BE2C (cell line): ENCODE measurements around the gene FBXO36.

Source experiments
- DNase-seq: peaks from one replicate; pipeline ENCODE4 v3.0.0-alpha.2; 2020
- H3K27me3 ChIP-seq: fragments of 250-450 bp; sonication (Bioruptor Pico); 2 replicates; pipeline ENCODE4 v1.5.1; 2020; ENCODE audit warnings: mild to moderate bottlenecking
- H3K36me3 ChIP-seq: fragments of 250-450 bp; sonication (Bioruptor Pico); 2 replicates; pipeline ENCODE4 v1.5.1; 2020; ENCODE audit warnings: mild to moderate bottlenecking
- H3K4me1 ChIP-seq: fragments of 250-450 bp; sonication (Bioruptor Pico); 2 replicates; pipeline ENCODE4 v1.5.1; 2020
- H3K4me3 ChIP-seq: 2 replicates; pipeline ENCODE4 v1.5.1; 2011; ENCODE audit warnings: low read depth, low read length
- H3K9me3 ChIP-seq: fragments of 250-450 bp; sonication (Bioruptor Pico); 2 replicates; pipeline ENCODE4 v1.5.1; 2020
- TF ChIP-seq, protein P1 (sequence below): IDR thresholded peaks from 2 replicates; pipeline ENCODE4 v1.5.1; 2012; ENCODE audit warnings: mild to moderate bottlenecking, low read depth, low read length

FBXO36 gene

DNA sequence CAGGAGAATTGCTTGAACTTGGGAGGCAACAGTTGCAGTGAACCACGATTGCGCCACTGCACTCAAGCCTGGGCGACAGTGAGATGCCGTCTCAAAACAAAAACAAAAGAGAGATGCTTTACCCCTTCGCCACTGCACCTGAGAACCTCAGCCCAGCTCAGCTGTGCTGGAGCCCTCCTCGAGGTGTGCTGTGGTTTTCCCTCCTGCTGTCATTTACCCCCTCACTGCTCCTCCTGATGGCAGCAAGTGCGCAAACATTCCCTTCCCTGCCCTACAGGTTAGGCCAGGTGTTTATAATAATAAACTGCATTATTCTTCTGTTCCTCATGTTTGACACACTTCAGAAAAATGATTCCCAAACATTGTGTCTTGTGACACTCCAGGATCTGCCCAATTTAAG lies 8.4 kb downstream of the FBXO36 start:
- no peaks in the 10 kb centered on the region for H3K27me3 ChIP-seq
- no peaks in the 10 kb centered on the region for H3K9me3 ChIP-seq
- H3K4me1 ChIP-seq: no peaks in the 10 kb centered on the region
- no peaks in the 10 kb centered on the region; the same call in 1 of the 2 replicates for H3K36me3 ChIP-seq
- no peak for DNase-seq
- TF ChIP-seq, protein P1, sequence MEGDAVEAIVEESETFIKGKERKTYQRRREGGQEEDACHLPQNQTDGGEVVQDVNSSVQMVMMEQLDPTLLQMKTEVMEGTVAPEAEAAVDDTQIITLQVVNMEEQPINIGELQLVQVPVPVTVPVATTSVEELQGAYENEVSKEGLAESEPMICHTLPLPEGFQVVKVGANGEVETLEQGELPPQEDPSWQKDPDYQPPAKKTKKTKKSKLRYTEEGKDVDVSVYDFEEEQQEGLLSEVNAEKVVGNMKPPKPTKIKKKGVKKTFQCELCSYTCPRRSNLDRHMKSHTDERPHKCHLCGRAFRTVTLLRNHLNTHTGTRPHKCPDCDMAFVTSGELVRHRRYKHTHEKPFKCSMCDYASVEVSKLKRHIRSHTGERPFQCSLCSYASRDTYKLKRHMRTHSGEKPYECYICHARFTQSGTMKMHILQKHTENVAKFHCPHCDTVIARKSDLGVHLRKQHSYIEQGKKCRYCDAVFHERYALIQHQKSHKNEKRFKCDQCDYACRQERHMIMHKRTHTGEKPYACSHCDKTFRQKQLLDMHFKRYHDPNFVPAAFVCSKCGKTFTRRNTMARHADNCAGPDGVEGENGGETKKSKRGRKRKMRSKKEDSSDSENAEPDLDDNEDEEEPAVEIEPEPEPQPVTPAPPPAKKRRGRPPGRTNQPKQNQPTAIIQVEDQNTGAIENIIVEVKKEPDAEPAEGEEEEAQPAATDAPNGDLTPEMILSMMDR: no peak
- no peak overlapping the region for H3K4me3 ChIP-seq

DNA sequence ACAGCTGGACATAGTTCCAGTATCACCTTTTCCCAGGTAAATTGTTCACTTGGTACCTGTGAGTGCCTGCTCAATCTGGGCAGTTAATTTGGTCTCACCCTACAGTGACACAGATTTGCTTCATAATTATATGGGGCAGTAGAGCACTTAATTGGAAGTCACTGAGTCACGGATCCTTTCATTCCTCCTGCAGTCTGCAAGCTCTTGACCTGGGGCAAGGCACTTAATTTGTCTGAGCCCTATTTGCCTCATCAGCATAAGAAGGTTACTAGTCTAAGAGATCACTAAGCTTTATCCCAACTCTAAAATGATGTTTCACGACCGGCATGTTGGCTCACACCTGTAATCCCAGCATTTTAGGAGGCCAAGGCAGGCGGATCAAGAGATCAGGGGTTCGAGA lies 8.9 kb downstream of the FBXO36 start:
- no peak for DNase-seq
- Histone ChIP-seq H3K27me3 (no peaks in the 10 kb centered on the region), H3K9me3 (no peaks in the 10 kb centered on the region), H3K4me3 (no peak overlapping the region), H3K4me1 (no peaks in the 10 kb centered on the region), H3K36me3 (no peaks in the 10 kb centered on the region; the same call in 1 of the 2 replicates)
- TF ChIP-seq, protein P1: no peak

DNA sequence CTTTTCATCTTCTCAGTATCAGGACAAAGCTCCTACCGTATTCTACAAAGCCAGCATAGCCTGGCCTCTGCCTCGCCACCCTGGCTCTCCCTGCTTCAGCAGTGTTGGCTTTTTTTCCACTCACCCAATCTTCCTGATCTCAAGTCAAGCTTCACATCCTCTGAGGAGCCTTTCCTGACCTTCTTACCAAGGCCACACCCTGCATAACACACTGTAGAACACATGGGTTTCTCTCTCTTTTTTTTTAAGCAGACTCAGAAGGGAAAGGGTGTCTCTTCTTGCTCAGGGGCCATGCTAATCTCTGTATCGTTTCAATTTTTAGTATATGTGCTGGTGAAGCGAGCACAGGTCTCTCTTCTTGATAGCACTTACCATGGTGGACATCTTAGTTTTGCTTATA lies 15.2 kb downstream of the FBXO36 start:
- no peaks in the 10 kb centered on the region for H3K9me3 ChIP-seq
- H3K4me1 ChIP-seq: no peaks in the 10 kb centered on the region
- no peak overlapping the region for H3K4me3 ChIP-seq
- H3K36me3 ChIP-seq: no peaks in the 10 kb centered on the region; the same call in 1 of the 2 replicates
- no peak for DNase-seq
- no peaks in the 10 kb centered on the region for H3K27me3 ChIP-seq
- TF ChIP-seq, protein P1: no peak

DNA sequence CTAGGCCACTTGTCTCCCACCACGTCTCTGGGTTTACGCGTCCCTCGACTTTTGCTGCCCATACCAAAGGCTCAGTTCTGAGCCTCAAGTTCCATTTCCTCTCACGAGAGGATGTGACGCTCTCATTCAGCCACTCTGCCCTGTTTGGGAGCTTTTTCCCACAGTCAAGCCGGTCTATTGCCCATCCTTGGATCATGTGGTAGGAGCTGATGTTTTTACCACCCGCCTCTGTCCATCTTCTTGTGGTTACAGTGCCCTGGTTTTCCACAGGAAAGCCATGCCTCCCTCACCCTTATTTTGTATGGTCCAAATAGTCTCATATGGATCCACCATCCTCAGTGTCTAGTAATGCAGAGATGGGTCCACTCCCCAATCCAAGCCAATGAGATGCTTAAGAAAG lies 20.4 kb downstream of the FBXO36 start:
- Histone ChIP-seq H3K9me3 (no peaks in the 10 kb centered on the region), H3K4me1 (0 out of 2 replicates have a peak, but pooled peaks cover 3% of the 10 kb centered on the region), H3K36me3 (no peaks in the 10 kb centered on the region), H3K27me3 (no peaks in the 10 kb centered on the region), H3K4me3 (no peak overlapping the region)
- no peak for DNase-seq
- TF ChIP-seq, protein P1: no peak

DNA sequence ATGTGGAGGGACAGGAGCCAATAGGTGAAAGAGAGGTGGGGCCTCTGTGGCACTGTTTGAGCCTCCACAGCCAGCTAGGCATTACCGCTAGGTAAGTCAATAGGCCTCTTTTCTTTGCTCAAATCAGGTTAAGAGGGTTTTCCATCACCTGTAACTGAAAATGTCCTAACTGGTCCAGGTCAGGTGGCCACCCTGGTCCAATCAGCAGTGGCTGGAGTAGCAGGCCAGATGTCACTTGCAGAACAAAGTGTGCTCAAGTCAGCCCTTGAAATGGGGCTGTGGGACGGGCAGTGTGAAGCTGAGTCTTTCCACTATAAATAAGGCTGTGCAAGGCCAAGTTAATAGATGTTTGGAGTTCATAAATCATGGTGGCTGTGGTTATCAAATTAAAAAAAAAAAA lies 20.9 kb downstream of the FBXO36 start:
- Histone ChIP-seq H3K9me3 (no peaks in the 10 kb centered on the region), H3K4me1 (0 out of 2 replicates have a peak, but pooled peaks cover 3% of the 10 kb centered on the region), H3K36me3 (no peaks in the 10 kb centered on the region), H3K27me3 (no peaks in the 10 kb centered on the region), H3K4me3 (no peak overlapping the region)
- no peak for DNase-seq
- TF ChIP-seq, protein P1: no peak

DNA sequence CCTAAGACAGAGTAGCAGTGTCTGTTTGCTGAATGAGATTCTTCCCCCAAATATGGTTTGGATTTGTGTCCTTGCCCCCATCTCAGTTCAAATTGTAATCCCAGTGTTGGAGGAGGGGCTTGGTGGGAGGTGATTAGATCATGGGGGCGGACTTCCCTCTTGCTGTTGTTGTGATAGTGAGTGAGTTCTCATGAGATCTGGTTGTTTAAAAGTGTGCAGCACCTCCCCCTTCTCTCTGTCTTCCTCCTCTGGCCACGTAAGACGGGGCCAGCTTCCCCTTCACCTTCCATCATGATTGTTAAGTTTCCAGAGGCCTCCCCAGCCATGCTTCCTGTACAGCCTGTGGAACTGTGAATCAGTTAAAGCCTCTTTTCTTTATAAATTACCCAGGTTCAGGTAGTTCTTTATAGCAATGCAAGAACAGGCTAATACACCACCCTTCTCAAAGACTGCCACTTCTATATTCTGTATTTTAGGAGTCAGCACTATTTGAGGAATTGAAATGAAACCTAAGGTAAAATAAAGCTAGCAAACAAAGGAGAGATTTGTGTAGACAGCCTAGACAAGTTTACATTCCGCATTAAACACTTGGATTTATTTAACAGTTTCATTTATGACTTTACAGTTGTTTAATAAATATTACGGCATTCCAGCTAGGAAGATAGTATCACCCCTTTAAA lies 21.6 kb downstream of the FBXO36 start:
- Histone ChIP-seq H3K4me3 (no peak overlapping the region), H3K27me3 (no peaks in the 10 kb centered on the region), H3K36me3 (no peaks in the 10 kb centered on the region), H3K9me3 (no peaks in the 10 kb centered on the region), H3K4me1 (0 out of 2 replicates have a peak, but pooled peaks cover 3% of the 10 kb centered on the region)
- TF ChIP-seq, protein P1: no peak
- no peak for DNase-seq
